Measurements from ENCODE around the gene ZDHHC14. TPM values are rescaled to one million over a fixed set of nuclear protein-coding genes. Genes with fewer than 3 reads are reported as not detected.

The ZDHHC14 gene
- total RNA-seq, 1 donor from 2014 or later: 6.8 TPM

DNA sequence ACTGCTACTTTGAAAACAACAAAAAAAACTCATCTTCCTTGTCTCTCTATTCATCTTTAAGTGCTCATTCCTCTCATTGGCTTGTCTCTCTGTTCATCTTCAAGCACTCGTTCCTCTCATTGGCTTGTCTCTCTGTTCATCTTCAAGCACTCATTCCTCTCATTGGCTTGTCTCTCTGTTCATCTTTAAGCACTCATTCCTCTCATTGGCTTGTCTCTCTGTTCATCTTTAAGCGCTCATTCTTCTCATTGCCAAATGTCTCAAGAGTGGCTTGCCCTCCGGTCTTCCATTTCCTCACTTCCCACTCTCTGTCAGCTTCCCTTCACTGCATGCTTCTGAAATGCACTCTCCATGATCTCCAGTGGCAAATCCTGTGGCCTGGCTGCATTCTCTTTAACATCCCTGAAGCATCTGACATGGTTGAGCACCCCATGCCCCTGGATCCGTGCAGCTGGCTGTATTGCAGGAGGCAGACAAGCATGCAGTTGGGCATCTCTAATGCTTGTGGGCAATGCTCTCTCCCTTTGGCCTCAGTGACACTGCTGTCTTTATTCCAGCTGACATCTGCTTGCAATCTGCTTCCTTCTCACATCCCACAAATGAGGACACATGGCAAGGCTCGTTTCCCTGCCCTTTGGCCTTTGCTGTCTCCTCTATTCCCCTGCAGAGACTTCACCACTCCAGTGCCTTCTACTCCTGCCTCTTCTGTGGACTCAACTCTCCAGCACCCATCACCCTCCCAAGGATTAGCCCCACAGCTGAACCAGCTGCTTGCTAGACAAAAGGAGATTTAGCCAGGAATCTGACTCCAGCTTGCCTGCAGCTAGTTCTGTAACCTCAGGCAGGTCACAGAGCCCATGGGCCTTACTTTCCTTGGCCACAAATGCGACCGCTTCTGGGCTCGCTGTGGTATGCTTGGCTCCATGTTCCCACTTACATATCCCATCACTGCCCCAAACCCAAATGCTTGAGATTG, 298.9 kb downstream of the ZDHHC14 start:
- no peak overlapping the region for H3K27ac ChIP-seq (ENCODE audit: low read depth, low read length)
- H3K9me3 ChIP-seq (ENCODE audit: control insufficient read depth in 3 of 3, low read length in 3 of 3): no peaks in the 10 kb centered on the region
- H3K9ac ChIP-seq (ENCODE audit: low read depth in 1 of 3, low read length in 3 of 3): no peak overlapping the region
- H3K36me3 ChIP-seq (ENCODE audit: control insufficient read depth in 3 of 3, insufficient read depth in 3 of 3, low read length in 3 of 3): peaks cover 0 to 2% (median 0%) of the 10 kb centered on the region in 3 donors
- H3K4me3 ChIP-seq (ENCODE audit: low read length in 3 of 3): no peak overlapping the region
- H3K4me1 ChIP-seq (ENCODE audit: control insufficient read depth in 3 of 3, insufficient read depth in 3 of 3, low read length in 3 of 3): no peaks in the 10 kb centered on the region
- no peaks in the 10 kb centered on the region for H3K27me3 ChIP-seq (ENCODE audit: control insufficient read depth in 3 of 3, insufficient read depth in 3 of 3, low read length in 3 of 3)

DNA sequence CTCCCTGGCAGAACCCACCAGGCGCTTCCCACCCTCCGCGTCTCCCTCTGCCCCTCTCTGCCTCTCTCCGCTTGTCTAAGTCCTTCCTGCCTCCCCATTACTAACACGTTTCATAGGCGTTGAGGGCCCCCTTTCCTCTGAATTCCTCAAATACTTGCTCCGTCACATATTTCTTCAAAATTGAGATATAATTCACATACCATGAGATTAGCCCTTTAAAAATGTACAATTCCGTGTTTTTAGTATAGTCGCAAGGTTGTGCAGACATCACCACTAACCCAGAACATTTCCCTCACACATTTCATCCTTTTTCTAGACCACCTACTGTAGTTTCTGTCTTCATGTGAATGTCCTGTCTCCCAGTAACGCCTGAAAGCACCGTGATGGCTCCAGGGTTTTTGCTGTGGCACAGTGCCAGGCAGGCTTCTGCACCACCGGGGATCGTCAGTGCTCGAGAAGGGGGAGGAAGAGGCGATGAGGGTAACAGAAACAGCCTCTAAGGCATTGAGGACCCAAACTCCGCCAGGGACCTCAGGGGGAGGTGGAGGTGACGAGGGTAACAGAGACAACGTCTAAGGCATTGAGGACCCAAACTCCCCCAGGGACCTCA, 300.2 kb downstream of the ZDHHC14 start:
- H3K9me3 ChIP-seq (ENCODE audit: control insufficient read depth in 3 of 3, low read length in 3 of 3): no peaks in the 10 kb centered on the region
- no peak overlapping the region for H3K27ac ChIP-seq (ENCODE audit: low read depth, low read length)
- H3K4me3 ChIP-seq (ENCODE audit: low read length in 3 of 3): no peak overlapping the region
- no peaks in the 10 kb centered on the region for H3K36me3 ChIP-seq (ENCODE audit: control insufficient read depth in 3 of 3, insufficient read depth in 3 of 3, low read length in 3 of 3)
- H3K27me3 ChIP-seq (ENCODE audit: control insufficient read depth in 3 of 3, insufficient read depth in 3 of 3, low read length in 3 of 3): no peaks in the 10 kb centered on the region
- no peak overlapping the region for H3K9ac ChIP-seq (ENCODE audit: low read depth in 1 of 3, low read length in 3 of 3)
- no peaks in the 10 kb centered on the region for H3K4me1 ChIP-seq (ENCODE audit: control insufficient read depth in 3 of 3, insufficient read depth in 3 of 3, low read length in 3 of 3)

DNA sequence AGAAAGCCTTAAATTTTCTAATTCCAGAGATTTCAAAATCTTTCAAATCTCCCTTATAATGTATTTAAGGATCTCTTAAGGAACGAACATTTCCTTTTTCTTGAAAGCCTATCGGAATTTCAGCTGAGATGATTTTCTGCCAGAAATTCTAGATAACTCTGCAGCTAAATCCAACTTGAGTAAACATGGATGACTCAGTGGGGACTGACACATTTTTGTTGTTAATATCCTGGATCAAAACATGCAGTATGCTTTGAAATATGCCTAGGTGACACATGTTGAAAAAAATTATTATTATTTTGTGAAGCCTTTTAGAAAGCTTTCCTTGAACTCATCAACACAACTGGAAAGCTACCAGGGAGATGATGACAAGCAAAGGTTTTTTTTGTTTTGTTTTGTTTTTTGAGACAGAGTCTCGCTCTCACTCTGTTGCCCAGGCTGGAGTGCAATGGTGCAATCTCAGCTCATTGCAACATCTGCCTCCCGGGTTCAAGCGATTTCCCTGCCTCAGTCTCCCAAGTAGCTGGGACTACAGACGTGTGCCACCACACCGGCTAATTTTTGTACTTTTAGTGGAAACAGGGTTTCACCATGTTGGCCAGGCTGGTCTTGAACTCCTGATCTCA, 302.0 kb downstream of the ZDHHC14 start:
- no peak overlapping the region for H3K4me3 ChIP-seq (ENCODE audit: low read length in 3 of 3)
- H3K9ac ChIP-seq (ENCODE audit: low read depth in 1 of 3, low read length in 3 of 3): no peak overlapping the region

DNA sequence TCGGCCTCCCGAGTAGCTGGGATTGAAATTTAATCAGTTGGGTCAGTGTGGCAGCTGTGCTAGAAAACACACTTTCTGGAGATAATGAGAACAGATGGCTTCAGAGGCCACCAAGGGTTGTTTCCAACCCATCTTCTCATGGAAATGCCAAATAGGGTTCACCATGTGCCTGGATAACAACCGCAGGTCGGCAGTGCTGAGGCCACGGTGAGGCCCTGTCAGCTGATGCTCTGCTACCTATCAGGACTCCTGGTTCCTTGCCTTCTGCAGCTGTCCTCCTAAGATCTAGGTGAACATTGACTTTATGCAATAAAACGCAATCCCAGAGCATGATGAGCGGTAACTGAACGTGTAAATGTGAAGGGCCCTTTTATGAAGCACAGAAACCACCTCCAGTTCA, 302.7 kb downstream of the ZDHHC14 start:
- H3K27ac ChIP-seq (ENCODE audit: low read depth, low read length): no peak overlapping the region
- no peak overlapping the region for H3K9ac ChIP-seq (ENCODE audit: low read depth in 1 of 3, low read length in 3 of 3)
- no peaks in the 10 kb centered on the region for H3K9me3 ChIP-seq (ENCODE audit: control insufficient read depth in 3 of 3, low read length in 3 of 3)
- H3K36me3 ChIP-seq (ENCODE audit: control insufficient read depth in 3 of 3, insufficient read depth in 3 of 3, low read length in 3 of 3): no peaks in the 10 kb centered on the region
- H3K27me3 ChIP-seq (ENCODE audit: control insufficient read depth in 3 of 3, insufficient read depth in 3 of 3, low read length in 3 of 3): no peaks in the 10 kb centered on the region
- H3K4me1 ChIP-seq (ENCODE audit: control insufficient read depth in 3 of 3, insufficient read depth in 3 of 3, low read length in 3 of 3): peaks cover 4 to 6% (median 6%) of the 10 kb centered on the region in 3 donors
- no peak overlapping the region for H3K4me3 ChIP-seq (ENCODE audit: low read length in 3 of 3)

More for the DNA sequence above, 302.0 kb downstream of the ZDHHC14 start:
- Histone ChIP-seq H3K9me3 (ENCODE audit: control insufficient read depth in 3 of 3, low read length in 3 of 3) (no peaks in the 10 kb centered on the region), H3K27me3 (ENCODE audit: control insufficient read depth in 3 of 3, insufficient read depth in 3 of 3, low read length in 3 of 3) (no peaks in the 10 kb centered on the region), H3K4me1 (ENCODE audit: control insufficient read depth in 3 of 3, insufficient read depth in 3 of 3, low read length in 3 of 3) (no peaks in the 10 kb centered on the region), H3K36me3 (ENCODE audit: control insufficient read depth in 3 of 3, insufficient read depth in 3 of 3, low read length in 3 of 3) (no peaks in the 10 kb centered on the region), H3K27ac (ENCODE audit: low read depth, low read length) (no peak overlapping the region)

DNA sequence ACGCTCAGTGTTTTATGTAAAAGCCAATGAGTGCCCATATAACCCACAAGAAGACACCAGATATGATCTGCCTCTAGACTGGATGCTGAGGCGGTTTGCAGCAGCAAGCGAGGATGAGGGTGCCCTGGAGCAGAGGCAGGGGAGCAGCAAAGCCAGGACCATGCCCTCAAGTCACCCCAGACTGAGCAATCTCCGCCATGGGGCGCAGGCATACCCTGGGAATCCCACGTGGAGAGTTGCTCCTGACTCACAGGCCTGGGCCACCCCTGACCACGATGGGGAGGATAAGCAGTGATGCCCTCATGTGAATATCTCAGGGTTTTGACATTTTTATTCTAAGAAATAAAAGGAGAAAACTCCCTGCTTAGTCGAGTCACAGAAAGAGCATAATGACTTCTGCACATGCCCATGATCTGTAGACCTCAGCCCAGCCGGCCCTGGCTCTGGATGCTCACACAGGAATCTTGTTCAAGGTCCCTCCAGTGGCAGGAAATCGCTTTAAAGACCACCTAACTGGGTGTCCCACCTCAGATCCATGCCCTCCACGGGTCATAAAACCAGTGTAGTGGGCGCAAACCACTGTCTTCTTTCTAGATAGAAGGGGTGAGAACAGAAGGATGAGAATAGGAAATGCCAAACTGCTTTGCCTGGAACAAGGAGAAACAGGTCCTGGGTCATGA, 303.8 kb downstream of the ZDHHC14 start:
- no peak overlapping the region for H3K27ac ChIP-seq (ENCODE audit: low read depth, low read length)
- H3K4me1 ChIP-seq (ENCODE audit: control insufficient read depth in 3 of 3, insufficient read depth in 3 of 3, low read length in 3 of 3): peaks cover 11 to 14% (median 14%) of the 10 kb centered on the region in 3 donors
- no peaks in the 10 kb centered on the region for H3K27me3 ChIP-seq (ENCODE audit: control insufficient read depth in 3 of 3, insufficient read depth in 3 of 3, low read length in 3 of 3)
- H3K4me3 ChIP-seq (ENCODE audit: low read length in 3 of 3): no peak overlapping the region
- no peak overlapping the region for H3K9ac ChIP-seq (ENCODE audit: low read depth in 1 of 3, low read length in 3 of 3)
- H3K9me3 ChIP-seq (ENCODE audit: control insufficient read depth in 3 of 3, low read length in 3 of 3): no peaks in the 10 kb centered on the region
- H3K36me3 ChIP-seq (ENCODE audit: control insufficient read depth in 3 of 3, insufficient read depth in 3 of 3, low read length in 3 of 3): no peaks in the 10 kb centered on the region

DNA sequence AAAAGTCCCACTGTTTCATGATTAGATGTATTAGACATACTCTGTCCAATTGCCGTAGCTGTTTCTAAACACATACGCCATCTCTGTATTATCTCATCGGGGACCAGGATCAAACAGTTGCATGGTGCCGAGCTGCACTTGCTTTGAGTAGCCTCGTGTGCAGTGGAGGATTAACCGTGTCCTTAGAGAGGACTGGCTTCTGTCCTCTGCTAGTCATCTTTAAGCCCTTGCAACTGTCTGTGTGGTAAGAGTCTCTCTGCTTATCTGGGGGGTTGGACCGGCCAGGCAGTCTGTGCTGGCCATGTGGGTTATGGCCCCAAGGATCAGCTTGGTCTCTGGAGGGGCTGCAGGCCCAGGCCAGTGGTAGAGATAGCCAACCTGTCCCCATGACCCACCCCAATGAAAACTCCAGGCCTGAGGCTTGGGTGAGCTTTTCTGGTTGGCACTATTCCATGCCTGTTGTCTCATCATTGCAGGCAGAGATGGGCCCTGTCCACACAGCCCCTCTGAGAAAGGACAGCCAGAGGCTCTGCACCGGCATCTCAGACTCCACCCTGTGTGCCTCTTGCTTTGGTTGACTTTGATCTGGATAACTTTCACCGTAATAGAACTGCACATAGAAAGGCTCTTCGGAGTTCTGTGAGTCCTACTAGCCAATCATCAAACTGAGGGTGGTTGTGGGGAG, 304.7 kb downstream of the ZDHHC14 start:
- no peak overlapping the region for H3K4me3 ChIP-seq (ENCODE audit: low read length in 3 of 3)
- H3K27ac ChIP-seq (ENCODE audit: low read depth, low read length): no peak overlapping the region
- H3K36me3 ChIP-seq (ENCODE audit: control insufficient read depth in 3 of 3, insufficient read depth in 3 of 3, low read length in 3 of 3): no peaks in the 10 kb centered on the region
- no peaks in the 10 kb centered on the region for H3K9me3 ChIP-seq (ENCODE audit: control insufficient read depth in 3 of 3, low read length in 3 of 3)
- H3K4me1 ChIP-seq (ENCODE audit: control insufficient read depth in 3 of 3, insufficient read depth in 3 of 3, low read length in 3 of 3): peaks cover 11 to 14% (median 14%) of the 10 kb centered on the region in 3 donors
- H3K27me3 ChIP-seq (ENCODE audit: control insufficient read depth in 3 of 3, insufficient read depth in 3 of 3, low read length in 3 of 3): no peaks in the 10 kb centered on the region
- H3K9ac ChIP-seq (ENCODE audit: low read depth in 1 of 3, low read length in 3 of 3): no peak overlapping the region

DNA sequence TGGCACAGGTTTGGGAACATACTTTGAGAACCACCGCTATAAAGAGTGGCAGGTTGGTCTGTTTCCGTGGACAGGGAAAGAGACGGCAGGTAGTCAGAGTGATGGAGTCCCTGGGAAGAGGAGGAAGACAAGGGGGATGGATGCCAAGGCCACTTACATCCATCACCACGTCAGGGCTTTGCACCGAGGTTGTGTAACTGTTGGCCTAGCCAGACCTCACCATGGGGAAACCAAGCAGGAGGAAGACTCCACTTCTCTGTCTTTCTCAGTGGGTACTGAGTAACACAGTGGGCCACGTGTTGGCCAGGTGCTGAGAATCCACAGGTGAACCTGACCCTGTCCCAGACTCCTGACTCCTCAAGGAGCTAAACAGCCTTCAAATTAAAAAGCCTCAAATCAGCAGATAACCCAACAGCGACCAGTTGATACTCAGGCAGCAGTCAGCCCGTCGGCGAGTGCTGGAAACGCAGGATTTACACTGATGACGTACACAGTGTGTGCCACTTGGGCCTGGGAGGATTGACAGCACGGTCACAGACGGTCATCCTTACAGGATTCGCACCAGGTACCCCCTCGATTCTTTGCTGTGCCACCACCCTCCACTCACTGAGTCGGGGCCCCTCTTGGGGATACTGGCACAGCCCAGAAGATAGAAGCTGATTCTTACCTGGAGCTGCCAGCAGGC, 307.4 kb downstream of the ZDHHC14 start:
- H3K4me3 ChIP-seq (ENCODE audit: low read length in 3 of 3): peak overlapping the region in 2 of 3 donors; percentile 24 to 48

DNA sequence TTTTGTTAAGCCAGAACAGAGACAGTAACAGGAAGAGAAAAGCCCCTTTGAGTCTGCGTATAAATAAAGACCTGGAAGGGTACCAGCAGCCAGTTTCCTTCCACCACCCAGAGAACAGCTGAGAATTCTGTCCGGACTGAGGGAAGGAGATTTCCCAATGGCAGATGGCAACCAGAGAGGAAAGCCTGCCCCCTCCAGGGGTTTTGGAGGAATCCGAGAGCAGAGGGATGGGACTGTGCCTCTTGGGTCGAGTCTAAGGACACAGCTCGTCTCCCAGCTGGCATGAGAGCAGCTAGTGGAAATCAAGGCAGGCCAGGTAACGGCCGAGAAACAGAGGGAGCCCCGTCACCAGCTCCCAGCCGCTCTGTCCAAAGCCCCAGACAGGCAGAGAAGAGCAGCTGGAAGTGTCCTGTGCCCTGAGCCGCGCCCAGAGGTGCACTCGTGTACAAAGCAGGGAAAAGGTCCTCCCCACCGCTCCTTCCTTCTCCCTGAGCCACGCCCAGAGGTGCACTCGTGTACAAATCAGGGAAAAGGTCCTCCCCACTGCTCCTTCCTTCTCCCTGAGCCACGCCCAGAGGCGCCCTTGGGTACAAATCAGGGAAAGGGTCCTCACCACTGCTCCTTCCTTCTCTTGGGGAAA, 308.1 kb downstream of the ZDHHC14 start:
- H3K9me3 ChIP-seq (ENCODE audit: control insufficient read depth in 3 of 3, low read length in 3 of 3): no peaks in the 10 kb centered on the region
- peak overlapping the region in 2 of 3 donors; percentile 58 to 60 for H3K9ac ChIP-seq (ENCODE audit: low read depth in 1 of 3, low read length in 3 of 3)
- H3K27me3 ChIP-seq (ENCODE audit: control insufficient read depth in 3 of 3, insufficient read depth in 3 of 3, low read length in 3 of 3): no peaks in the 10 kb centered on the region
- no peak overlapping the region for H3K27ac ChIP-seq (ENCODE audit: low read depth, low read length)
- H3K36me3 ChIP-seq (ENCODE audit: control insufficient read depth in 3 of 3, insufficient read depth in 3 of 3, low read length in 3 of 3): no peaks in the 10 kb centered on the region
- peak overlapping the region; percentile 19 to 54 (median 48) for H3K4me3 ChIP-seq (ENCODE audit: low read length in 3 of 3)
- H3K4me1 ChIP-seq (ENCODE audit: control insufficient read depth in 3 of 3, insufficient read depth in 3 of 3, low read length in 3 of 3): peaks cover 13 to 17% (median 14%) of the 10 kb centered on the region in 3 donors

More for the DNA sequence above, 307.4 kb downstream of the ZDHHC14 start:
- no peak overlapping the region for H3K27ac ChIP-seq (ENCODE audit: low read depth, low read length)
- H3K4me1 ChIP-seq (ENCODE audit: control insufficient read depth in 3 of 3, insufficient read depth in 3 of 3, low read length in 3 of 3): peaks cover 11 to 16% (median 14%) of the 10 kb centered on the region in 3 donors
- peak overlapping the region in 2 of 3 donors; percentile 58 to 60 for H3K9ac ChIP-seq (ENCODE audit: low read depth in 1 of 3, low read length in 3 of 3)
- no peaks in the 10 kb centered on the region for H3K9me3 ChIP-seq (ENCODE audit: control insufficient read depth in 3 of 3, low read length in 3 of 3)
- H3K36me3 ChIP-seq (ENCODE audit: control insufficient read depth in 3 of 3, insufficient read depth in 3 of 3, low read length in 3 of 3): no peaks in the 10 kb centered on the region
- H3K27me3 ChIP-seq (ENCODE audit: control insufficient read depth in 3 of 3, insufficient read depth in 3 of 3, low read length in 3 of 3): no peaks in the 10 kb centered on the region

All from skeletal muscle tissue (tissue), 4 donors.